Neural progenitor cell (in vitro differentiated cells): ENCODE data around the gene SNX7. TPM values are rescaled to one million over a fixed set of nuclear protein-coding genes. Genes with fewer than 3 reads are reported as not detected.

ENCODE experiments used
- DNase-seq: peaks from one replicate; pipeline ENCODE4 v3.0.0-alpha.2; 2016; ENCODE audit warnings: low spot score
- H2AFZ ChIP-seq: fragments of 200-600 bp; sonication (generic); replicated peaks from 2 replicates; pipeline ENCODE4 v1.6.1; 2016; ENCODE audit warnings: antibody characterized with exemption
- H3F3A ChIP-seq: fragments of 200-600 bp; sonication (generic); 2 replicates; pipeline ENCODE4 v1.6.1; 2016; ENCODE audit warnings: antibody characterized with exemption, low read depth
- H3K27ac ChIP-seq: fragments of 200-600 bp; sonication (generic); 2 replicates; pipeline ENCODE4 v1.5.1; 2016; ENCODE audit warnings: mild to moderate bottlenecking
- H3K27me3 ChIP-seq: fragments of 200-600 bp; sonication (generic); 2 replicates; pipeline ENCODE4 v1.6.1; 2016; ENCODE audit warnings: mild to moderate bottlenecking, moderate library complexity
- H3K36me3 ChIP-seq: fragments of 200-600 bp; sonication (generic); 2 replicates; pipeline ENCODE4 v1.5.1; 2016
- H3K4me1 ChIP-seq: fragments of 200-600 bp; sonication (generic); 2 replicates; pipeline ENCODE4 v1.6.1; 2016; ENCODE audit warnings: mixed run types
- H3K4me2 ChIP-seq: fragments of 200-600 bp; sonication (generic); 2 replicates; pipeline ENCODE4 v1.6.1; 2016
- H3K4me3 ChIP-seq: fragments of 200-600 bp; sonication (generic); 2 replicates; pipeline ENCODE4 v1.5.1; 2016
- H3K79me2 ChIP-seq: fragments of 200-600 bp; sonication (generic); 2 replicates; pipeline ENCODE4 v1.6.1; 2016; ENCODE audit warnings: low read depth
- H3K9ac ChIP-seq: fragments of 200-600 bp; sonication (generic); 2 replicates; pipeline ENCODE4 v1.6.1; 2016
- H3K9me3 ChIP-seq: fragments of 200-600 bp; sonication (generic); 2 replicates; pipeline ENCODE4 v1.5.1; 2016; ENCODE audit warnings: low read depth
- H4K20me1 ChIP-seq: fragments of 200-600 bp; sonication (generic); 2 replicates; pipeline ENCODE4 v1.6.1; 2016; ENCODE audit warnings: low read depth
- H3K27ac Mint-ChIP-seq: 3 replicates; pipeline ENCODE4 v1.8.0; 2021; ENCODE audit warnings: mixed read lengths
- H3K27me3 Mint-ChIP-seq: 2 replicates; pipeline ENCODE4 v1.8.0; 2022; ENCODE audit warnings: low read depth, mild to moderate bottlenecking, inconsistent platforms, moderate library complexity, mixed read lengths; ENCODE audit not compliant: insufficient read depth
- H3K36me3 Mint-ChIP-seq: 3 replicates; pipeline ENCODE4 v1.8.0; 2021; ENCODE audit warnings: mixed read lengths
- H3K4me1 Mint-ChIP-seq: 3 replicates; pipeline ENCODE4 v1.8.0; 2021; ENCODE audit warnings: mixed read lengths
- H3K4me3 Mint-ChIP-seq: 3 replicates; pipeline ENCODE4 v1.8.0; 2021; ENCODE audit warnings: mild to moderate bottlenecking, moderate library complexity, mixed read lengths
- H3K9me3 Mint-ChIP-seq: 3 replicates; pipeline ENCODE4 v1.8.0; 2020; ENCODE audit warnings: mixed read lengths
- CTCF ChIP-seq: fragments of 200-600 bp; sonication (generic); IDR thresholded peaks from 2 replicates; pipeline ENCODE4 v1.5.1; 2017; ENCODE audit warnings: antibody characterized with exemption, mild to moderate bottlenecking
- EZH2 ChIP-seq: fragments of 200-600 bp; sonication (generic); IDR thresholded peaks from 2 replicates; pipeline ENCODE4 v1.6.1; 2017; ENCODE audit warnings: antibody characterized with exemption, mild to moderate bottlenecking, moderate library complexity
- EZH2phosphoT487 ChIP-seq: fragments of 200-600 bp; sonication (generic); IDR thresholded peaks from 2 replicates; pipeline ENCODE4 v1.6.1; 2017; ENCODE audit warnings: antibody characterized with exemption
- total RNA-seq: library from RNA; depleted of rRNA; stranded (reverse); fragments of >200 nt; gene quantifications from 2 replicates; pipeline ENCODE4 v1.2.3, GENCODE V29; 2015; ENCODE audit warnings: low replicate concordance

Gene SNX7
- total RNA-seq, 1 donor from 2014 or later, result 46.7 TPM

GRCh38 chr1:98733782-98734112 lies 72.2 kb downstream of the SNX7 start:
- no peak overlapping the region for H3K27ac Mint-ChIP-seq
- Histone ChIP-seq H3K79me2 (no peaks in the 10 kb centered on the region), H2AFZ (no peak overlapping the region), H3K36me3 (no peaks in the 10 kb centered on the region), H3K27me3 (no peaks in the 10 kb centered on the region), H3K4me2 (no peak overlapping the region), H3K9ac (no peak overlapping the region), H3K4me1 (peaks cover 13% of the 10 kb centered on the region), H3K4me3 (no peak overlapping the region), H4K20me1 (no peaks in the 10 kb centered on the region), H3F3A (no peaks in the 10 kb centered on the region), H3K9me3 (no peaks in the 10 kb centered on the region), H3K27ac (no peak overlapping the region)
- peaks cover 3% of the 10 kb centered on the region for H3K27me3 Mint-ChIP-seq
- no peak overlapping the region for H3K4me3 Mint-ChIP-seq
- no peak for DNase-seq
- H3K9me3 Mint-ChIP-seq, result no peaks in the 10 kb centered on the region
- H3K36me3 Mint-ChIP-seq, result no peaks in the 10 kb centered on the region
- TF ChIP-seq EZH2, result no peak
- TF ChIP-seq EZH2phosphoT487, result no peak
- TF ChIP-seq CTCF, result no peak
- peaks cover 17% of the 10 kb centered on the region for H3K4me1 Mint-ChIP-seq

- no peak overlapping the region for H3K27ac ChIP-seq
- no peaks in the 10 kb centered on the region for H3K36me3 Mint-ChIP-seq
- H3K4me1 ChIP-seq, result peaks cover 8% of the 10 kb centered on the region
- no peaks in the 10 kb centered on the region for H3K9me3 ChIP-seq
- H3K36me3 ChIP-seq, result no peaks in the 10 kb centered on the region
- no peaks in the 10 kb centered on the region for H3K27me3 Mint-ChIP-seq
- H3K4me3 Mint-ChIP-seq, result no peak overlapping the region
- TF ChIP-seq EZH2phosphoT487, result no peak
- TF ChIP-seq EZH2, result no peak
- no peak for TF ChIP-seq CTCF
- H3K9ac ChIP-seq, result no peak overlapping the region
- H3K9me3 Mint-ChIP-seq, result no peaks in the 10 kb centered on the region
- no peaks in the 10 kb centered on the region for H3K27me3 ChIP-seq
- H2AFZ ChIP-seq, result no peak overlapping the region
- no peak overlapping the region for H3K4me2 ChIP-seq
- H4K20me1 ChIP-seq, result no peaks in the 10 kb centered on the region
- no peaks in the 10 kb centered on the region for H3K79me2 ChIP-seq
- DNase-seq, result no peak
- peaks cover 17% of the 10 kb centered on the region for H3K4me1 Mint-ChIP-seq
- no peak overlapping the region for H3K27ac Mint-ChIP-seq
- H3F3A ChIP-seq, result no peaks in the 10 kb centered on the region
- no peak overlapping the region for H3K4me3 ChIP-seq
Observed at GRCh38 chr1:98735756-98736155, 74.2 kb downstream of the SNX7 start.

- no peaks in the 10 kb centered on the region for H3K9me3 ChIP-seq
- H3K27me3 Mint-ChIP-seq, result no peaks in the 10 kb centered on the region
- no peaks in the 10 kb centered on the region for H3K36me3 Mint-ChIP-seq
- peaks cover 17% of the 10 kb centered on the region for H3K4me1 Mint-ChIP-seq
- H4K20me1 ChIP-seq, result no peaks in the 10 kb centered on the region
- H3K4me2 ChIP-seq, result no peak overlapping the region
- no peaks in the 10 kb centered on the region for H3K36me3 ChIP-seq
- no peak for TF ChIP-seq EZH2phosphoT487
- no peak for TF ChIP-seq EZH2
- TF ChIP-seq CTCF, result no peak
- no peaks in the 10 kb centered on the region for H3K79me2 ChIP-seq
- H3K27me3 ChIP-seq, result no peaks in the 10 kb centered on the region
- no peaks in the 10 kb centered on the region for H3F3A ChIP-seq
- H2AFZ ChIP-seq, result no peak overlapping the region
- no peaks in the 10 kb centered on the region for H3K9me3 Mint-ChIP-seq
- H3K9ac ChIP-seq, result no peak overlapping the region
- no peak overlapping the region for H3K4me3 Mint-ChIP-seq
- H3K4me1 ChIP-seq, result peaks cover 8% of the 10 kb centered on the region
- DNase-seq, result no peak
- H3K4me3 ChIP-seq, result no peak overlapping the region
- no peak overlapping the region for H3K27ac ChIP-seq
- no peak overlapping the region for H3K27ac Mint-ChIP-seq
Observed at GRCh38 chr1:98737835-98738234, 76.3 kb downstream of the SNX7 start.

- Mint-ChIP-seq H3K4me3 (no peak overlapping the region), H3K27ac (no peak overlapping the region), H3K9me3 (no peaks in the 10 kb centered on the region), H3K36me3 (no peaks in the 10 kb centered on the region), H3K4me1 (peaks cover 7% of the 10 kb centered on the region), H3K27me3 (no peaks in the 10 kb centered on the region)
- H3K4me2 ChIP-seq, result no peak overlapping the region
- H3K9ac ChIP-seq, result no peak overlapping the region
- H3K27me3 ChIP-seq, result no peaks in the 10 kb centered on the region
- TF ChIP-seq EZH2, result no peak
- TF ChIP-seq CTCF, result no peak
- no peak for TF ChIP-seq EZH2phosphoT487
- no peaks in the 10 kb centered on the region for H3K79me2 ChIP-seq
- H3K9me3 ChIP-seq, result no peaks in the 10 kb centered on the region
- no peaks in the 10 kb centered on the region for H3F3A ChIP-seq
- no peaks in the 10 kb centered on the region for H3K36me3 ChIP-seq
- no peaks in the 10 kb centered on the region for H4K20me1 ChIP-seq
- no peak overlapping the region for H3K27ac ChIP-seq
- H3K4me3 ChIP-seq, result no peak overlapping the region
- DNase-seq, result no peak
- H2AFZ ChIP-seq, result no peak overlapping the region
- H3K4me1 ChIP-seq, result peaks cover 6% of the 10 kb centered on the region
Observed at GRCh38 chr1:98739762-98740161, 78.2 kb downstream of the SNX7 start.
